OCI-LY1 (cell line): ENCODE results near the gene REL.

Experiments
- EZH2 ChIP-seq: fragments of 200-600 bp; sonication (generic), shearing (Covaris generic); IDR thresholded peaks from 2 replicates; pipeline ENCODE4 v1.8.0; 2017; ENCODE audit warnings: borderline replicate concordance, mixed run types, mild to moderate bottlenecking, antibody characterized with exemption, low read length, moderate library complexity, mixed read lengths
- TF ChIP-seq, protein P1 (sequence below): fragments of 200-600 bp; sonication (generic), shearing (Covaris generic); IDR thresholded peaks from 2 replicates; pipeline ENCODE4 v1.5.1; 2017; ENCODE audit warnings: mild to moderate bottlenecking, antibody characterized with exemption, low read length, moderate library complexity, mixed read lengths

DNA sequence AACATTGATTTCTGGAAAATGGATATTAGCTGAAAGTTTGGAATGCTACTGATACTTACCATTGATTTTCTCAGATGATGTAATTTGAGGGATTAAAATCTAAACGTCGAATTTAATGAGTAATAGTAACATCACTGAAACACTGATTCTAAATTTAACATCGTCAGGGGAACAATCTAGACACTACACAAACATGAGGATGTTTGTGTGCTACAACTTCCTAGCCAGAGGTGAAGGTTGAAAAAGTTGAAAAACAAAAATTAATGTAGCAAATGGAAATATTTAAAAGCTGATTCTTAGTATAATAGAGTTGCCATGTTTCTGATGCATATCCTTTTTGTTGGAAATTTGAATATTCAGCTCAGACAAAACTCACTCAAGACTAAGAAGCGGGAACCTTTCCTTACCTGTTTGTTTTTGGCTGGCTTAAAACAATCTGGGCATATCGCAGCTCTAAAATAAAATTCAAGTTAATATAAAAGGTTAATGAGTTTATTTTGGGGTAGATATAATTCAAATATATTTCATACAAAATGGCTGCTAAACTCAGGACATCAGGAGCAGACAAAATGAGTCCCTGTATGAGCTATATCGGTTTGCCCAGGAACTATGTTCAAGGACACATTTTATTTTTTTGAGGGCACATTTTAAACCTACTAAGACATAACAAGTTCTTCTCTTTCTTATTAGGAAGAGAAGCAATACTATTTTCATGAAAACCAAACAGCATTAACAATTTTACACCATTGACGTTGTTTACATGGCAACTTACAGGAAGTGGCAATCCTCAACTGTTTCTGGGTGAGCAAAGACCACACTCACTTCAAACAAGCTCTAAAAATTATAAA is 83.5 kb downstream of the REL start:
- TF ChIP-seq EZH2: no peak
- TF ChIP-seq, protein P1, sequence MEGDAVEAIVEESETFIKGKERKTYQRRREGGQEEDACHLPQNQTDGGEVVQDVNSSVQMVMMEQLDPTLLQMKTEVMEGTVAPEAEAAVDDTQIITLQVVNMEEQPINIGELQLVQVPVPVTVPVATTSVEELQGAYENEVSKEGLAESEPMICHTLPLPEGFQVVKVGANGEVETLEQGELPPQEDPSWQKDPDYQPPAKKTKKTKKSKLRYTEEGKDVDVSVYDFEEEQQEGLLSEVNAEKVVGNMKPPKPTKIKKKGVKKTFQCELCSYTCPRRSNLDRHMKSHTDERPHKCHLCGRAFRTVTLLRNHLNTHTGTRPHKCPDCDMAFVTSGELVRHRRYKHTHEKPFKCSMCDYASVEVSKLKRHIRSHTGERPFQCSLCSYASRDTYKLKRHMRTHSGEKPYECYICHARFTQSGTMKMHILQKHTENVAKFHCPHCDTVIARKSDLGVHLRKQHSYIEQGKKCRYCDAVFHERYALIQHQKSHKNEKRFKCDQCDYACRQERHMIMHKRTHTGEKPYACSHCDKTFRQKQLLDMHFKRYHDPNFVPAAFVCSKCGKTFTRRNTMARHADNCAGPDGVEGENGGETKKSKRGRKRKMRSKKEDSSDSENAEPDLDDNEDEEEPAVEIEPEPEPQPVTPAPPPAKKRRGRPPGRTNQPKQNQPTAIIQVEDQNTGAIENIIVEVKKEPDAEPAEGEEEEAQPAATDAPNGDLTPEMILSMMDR: no peak
